HG03457 (cell line): ENCODE data around the gene FAAP100.

Source experiments
- ATAC-seq: cut with Tn5 transposase; IDR thresholded peaks from one replicate; pipeline ENCODE4 v1.9.1; 2021; ENCODE audit warnings: moderate number of reproducible peaks; ENCODE audit not compliant: unreplicated experiment

The FAAP100 gene

DNA sequence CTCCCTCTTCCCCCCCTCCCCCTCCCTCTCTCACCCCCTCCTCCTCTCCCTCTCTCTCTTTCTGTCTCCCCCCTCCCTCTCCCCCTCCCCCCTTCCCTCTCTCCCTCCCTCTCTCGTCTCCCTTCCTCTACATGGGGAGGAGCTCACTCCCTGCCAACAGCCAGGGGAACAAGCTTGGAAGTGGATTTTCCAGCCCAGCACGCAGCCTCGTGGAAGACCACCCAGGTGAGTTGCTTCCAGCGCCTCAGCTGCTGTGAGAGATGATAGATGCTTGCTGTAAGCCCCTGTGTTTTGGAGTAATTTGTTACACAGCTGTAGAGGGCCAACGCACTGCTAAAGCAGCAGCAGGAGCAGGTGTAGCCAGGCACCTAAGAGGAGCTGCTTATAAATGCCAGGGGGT is 60.4 kb downstream of the FAAP100 start:
- ATAC-seq: no peak

DNA sequence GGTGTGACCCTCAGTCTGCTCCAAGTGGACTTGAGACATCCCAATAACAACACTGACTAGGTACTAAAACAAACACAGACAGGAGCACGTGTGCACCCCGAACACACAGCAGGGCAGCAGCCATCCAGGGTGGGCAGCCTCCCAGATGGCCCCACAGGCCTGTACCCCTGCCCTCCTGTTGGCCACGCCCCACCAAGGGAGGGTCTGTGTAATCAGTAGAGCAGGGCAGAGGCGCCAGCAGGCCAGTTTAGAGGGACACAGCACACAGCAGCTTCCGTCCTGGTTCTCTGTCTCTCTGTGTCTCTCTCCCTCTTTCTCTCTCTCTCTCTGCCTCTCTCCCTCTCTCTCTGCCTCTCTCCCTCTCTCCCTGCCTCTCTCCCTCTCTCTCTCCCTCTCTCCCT is 61.0 kb downstream of the FAAP100 start:
- ATAC-seq: no peak

DNA sequence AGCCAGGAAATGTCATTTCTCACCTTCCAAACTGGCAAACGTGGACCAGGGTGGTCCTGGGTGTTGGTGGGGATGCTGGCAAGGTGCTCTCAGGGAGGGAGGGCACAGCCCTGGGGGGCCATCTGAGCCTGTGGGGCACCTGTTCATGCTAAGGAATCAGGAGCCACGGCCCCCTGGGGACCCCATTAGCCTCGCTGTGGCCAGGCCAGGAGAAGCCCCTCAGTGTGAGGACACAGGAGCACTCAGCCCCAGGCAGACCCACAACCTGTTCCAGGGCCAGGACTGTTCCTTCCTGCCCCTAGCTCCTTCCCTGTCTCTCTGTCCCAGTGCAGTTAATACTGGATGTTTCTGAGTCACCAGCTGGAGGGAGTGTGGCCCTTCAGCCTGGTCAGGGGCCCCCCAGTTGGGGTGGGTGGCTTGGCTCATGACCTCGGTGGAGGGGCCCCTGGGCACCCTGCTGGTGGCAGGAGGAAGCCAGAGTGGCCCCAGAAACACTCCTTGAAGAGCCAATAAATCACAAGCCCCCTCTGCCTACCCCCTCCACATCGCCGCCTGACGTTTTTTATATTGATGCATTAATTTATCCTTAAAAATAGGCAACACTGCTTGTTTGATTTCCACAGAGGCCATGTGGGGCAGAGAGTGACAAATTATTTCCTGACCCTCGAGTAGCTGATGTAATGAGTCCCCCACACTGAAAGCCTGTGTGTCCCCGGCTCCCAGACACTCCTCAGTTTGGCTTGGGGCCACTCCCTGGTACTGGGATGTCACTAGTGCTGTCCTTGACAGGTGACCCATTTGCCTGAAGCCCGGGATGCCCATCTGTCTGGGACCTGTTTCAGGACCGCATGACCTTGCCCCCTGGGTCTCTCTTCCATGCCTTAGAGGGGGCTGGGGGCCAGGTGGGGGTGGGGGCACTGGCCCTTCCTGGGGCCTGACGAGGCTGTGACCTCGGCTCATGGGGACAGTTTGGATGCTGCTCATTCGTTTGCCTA is 61.9 kb downstream of the FAAP100 start:
- no peak for ATAC-seq
